ENCODE results near the gene TUBB6.

TUBB6 gene

DNA sequence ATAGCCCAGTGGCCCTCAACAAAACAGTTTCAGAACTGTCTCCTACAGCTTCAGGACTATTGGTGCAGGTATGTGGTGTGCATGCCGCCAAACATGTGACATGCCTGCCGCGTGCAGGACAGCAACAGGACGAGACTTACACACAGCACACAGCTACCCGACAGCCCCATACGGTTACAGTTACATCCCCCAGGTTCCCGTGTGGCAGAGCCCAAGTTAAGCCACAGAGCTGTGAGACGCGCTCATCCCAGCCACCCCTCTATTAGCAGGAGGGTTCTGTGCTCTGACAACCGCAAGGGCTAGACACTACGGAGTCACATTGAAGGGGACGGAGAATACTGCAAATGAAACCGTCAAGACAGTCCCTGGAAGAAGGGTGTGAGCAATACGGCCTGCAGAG lies 16.4 kb upstream of the TUBB6 start:
- no peak for DNase-seq

GRCh38 chr18:12293831-12294230 lies 14.2 kb upstream of the TUBB6 start:
- no peak for DNase-seq

DNA sequence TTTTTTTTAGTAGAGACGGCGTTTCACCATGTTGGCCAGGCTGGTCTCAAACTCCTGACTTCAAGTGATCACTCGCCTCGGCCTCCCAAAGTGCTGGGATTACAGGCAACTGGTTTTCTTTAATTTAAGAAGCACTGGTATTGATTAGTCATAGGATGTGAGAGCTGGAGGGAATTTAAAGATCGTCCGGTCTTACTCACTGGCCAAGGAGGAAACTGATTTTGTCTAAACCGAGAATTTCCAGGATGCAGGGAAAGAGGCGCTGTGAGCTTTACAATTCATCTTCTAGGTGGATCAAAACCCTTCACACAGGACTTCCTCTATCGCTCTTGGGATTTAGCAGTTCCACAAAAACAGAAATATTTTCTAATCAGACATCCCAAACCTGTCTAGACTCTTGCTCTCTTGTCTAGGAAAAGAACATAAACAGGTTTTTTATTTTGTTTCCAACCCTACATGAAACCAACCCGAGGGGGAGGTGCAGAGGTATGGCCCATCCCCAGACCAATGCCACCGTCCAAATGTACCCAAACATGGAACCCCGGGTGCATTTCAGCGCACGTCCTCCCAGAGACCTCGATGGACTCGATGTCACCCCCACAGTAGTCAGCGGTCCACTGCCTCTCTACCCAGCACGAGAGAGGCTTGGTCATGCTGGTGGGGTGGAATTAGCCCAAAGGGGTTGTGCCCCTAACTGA lies 12.5 kb upstream of the TUBB6 start:
- no peak for DNase-seq

- no peak for DNase-seq
Observed at GRCh38 chr18:12296087-12296403, 12.0 kb upstream of the TUBB6 start.

DNA sequence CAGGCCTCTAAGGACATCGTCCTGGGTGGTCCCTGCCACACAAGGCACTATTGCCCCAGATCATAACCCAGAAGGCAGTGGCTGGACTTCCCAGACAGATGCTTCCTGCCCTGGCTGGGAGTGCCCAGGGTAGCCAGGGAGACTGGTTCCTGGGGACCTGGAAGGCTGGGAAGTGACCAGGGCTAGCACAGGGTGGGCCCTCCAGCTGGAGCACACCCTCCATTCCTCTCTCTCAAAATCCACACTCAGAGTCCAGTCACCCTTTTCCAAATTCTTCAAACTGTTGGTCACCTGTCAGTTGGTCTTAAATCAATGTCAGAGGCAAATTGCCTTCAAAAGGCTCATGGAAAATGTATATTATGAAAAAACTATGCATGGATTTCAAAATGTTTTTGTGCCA lies 11.6 kb upstream of the TUBB6 start:
- no peak for DNase-seq

DNA sequence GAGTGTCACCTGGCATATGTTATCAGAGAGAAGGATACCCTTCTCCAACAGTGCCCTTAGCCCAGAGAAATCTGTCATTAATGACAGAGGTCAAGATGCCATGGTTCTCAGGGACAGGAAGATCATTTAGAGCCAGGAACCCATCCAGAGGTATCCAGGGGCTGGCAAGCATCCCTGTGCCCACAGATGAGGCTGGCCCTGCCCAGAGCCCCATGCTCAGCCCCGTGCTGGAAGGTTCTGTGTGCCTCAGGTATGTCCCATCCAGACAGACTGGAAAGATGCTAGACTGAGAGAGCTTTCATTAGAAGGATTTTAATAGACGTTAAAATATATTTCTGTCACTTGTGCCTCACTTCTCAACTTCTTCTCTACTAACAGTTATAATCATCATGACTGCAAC lies 8.2 kb upstream of the TUBB6 start:
- no peak for DNase-seq

DNA sequence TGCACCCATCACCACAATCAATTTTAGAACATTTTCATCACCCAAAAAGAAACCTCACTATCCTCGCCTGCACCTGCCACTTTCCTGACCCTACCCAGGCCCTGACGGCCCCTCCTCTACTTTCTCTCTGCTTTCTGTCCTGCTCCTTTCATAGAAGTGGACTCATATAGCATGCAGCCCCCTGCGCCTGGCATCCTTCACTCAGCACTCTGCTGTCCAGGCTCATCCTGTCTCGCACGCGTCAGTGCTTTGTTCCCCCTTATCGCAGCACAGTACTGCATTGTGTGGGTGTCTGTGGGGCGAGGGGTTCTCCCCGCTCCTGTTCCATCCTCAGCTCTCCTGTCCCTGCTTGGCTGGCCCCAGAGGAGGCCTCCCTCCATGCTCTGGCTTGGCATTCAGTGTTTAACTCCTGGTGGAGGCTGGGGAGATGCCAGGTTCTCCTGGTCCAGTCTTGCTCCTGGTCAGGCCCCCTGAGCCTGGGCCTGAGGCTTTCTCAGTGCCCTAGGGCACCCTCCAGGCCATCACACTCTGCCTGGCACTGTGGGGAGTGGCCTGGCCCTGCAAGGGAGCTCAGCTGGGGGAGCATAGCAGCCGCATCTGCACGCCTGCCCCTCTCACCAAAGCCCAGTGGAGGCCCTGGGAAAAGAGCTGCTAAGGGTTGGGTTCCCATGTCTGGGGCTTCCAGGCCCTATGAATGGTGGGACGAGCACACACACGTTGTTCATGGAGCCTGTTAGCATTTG lies 6.6 kb upstream of the TUBB6 start:
- DNase-seq: no peak

DNA sequence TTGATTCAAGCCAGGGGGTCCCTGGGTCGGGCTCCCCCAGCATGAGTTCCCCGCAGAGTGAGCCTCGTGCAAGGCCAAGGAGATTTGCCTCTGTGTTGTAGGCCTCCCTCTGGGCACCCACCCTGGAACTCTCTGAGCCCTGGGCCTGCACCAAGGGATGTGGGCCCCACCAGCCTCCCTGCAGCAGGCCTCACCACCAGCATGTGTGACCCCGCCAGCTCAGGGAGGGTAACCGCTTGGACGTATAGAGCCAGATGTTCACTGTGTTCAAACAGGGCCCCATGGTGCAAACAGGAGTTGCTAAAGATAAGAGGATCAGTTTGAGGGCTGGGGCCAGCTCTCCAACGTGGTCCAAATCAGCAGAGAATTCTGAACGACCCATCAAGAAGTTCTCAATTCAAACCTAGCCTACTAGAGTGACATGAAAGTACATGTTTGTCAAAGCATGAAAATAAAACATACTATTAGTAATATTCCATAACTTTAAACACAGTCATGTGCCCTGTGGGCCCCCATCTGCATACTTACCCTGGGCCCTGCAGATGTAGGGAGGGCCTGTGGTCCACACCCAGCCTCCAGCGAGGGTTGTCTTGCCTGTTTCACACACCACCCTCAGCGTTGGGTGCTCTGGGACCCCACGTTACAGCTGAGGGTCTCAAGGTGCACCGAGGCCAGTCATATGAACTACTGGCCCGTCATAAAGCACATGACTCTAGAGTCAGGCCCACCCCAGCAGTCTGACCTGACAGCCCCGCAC lies 5.5 kb upstream of the TUBB6 start:
- DNase-seq: no peak

GRCh38 chr18:12304351-12305210 lies 3.5 kb upstream of the TUBB6 start:
- DNase-seq: peak; percentile 90

- no peak for DNase-seq
Observed at GRCh38 chr18:12305211-12305610, 2.8 kb upstream of the TUBB6 start.

- DNase-seq: no peak
Observed at GRCh38 chr18:12305930-12306629, 2.0 kb upstream of the TUBB6 start.

DNA sequence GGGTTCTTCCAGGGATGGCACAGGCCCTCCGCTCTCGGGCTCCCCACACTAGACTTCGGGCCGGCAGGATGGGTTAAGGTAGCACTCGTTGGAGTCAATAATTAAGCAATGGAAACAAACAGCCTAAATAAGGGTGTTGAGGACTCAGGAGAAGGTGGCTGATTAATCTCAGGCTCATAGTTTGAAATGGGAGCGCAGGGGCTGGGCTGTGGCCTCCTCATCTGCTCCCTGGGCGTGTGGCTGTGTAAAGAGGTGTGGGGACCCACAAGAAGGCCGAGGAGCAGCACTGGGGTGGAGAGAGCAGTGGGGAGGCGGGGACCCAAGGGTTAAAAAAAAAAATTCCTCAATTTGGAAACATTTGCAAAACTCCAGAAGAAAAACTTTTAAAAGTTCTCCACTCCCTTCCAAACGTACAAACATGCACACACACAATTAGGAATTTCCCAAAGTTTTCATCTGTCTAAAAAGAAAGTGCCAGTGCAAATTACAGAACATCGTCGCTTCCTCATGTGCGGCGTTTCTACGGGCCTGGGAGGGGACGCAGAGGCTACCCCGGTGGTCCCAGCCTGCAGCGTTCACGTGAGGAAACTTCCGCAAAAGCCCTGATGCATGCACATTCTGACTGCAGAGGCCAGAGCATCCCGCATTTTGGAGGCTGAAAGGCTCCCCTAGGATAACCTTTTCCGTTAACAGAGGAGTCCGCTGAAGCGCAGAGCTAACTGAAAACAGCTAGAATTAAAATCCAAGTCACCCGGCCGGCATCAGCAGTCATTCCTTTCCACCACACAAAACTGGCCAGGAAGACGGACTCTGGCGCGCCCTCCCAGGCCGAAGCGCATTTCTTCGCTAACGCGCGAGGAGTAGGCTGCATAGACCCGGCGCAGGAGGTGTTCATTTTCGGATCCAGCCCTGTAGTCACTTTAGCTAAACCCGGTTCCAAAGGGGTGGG lies 1.0 kb upstream of the TUBB6 start:
- no peak for DNase-seq

DNA sequence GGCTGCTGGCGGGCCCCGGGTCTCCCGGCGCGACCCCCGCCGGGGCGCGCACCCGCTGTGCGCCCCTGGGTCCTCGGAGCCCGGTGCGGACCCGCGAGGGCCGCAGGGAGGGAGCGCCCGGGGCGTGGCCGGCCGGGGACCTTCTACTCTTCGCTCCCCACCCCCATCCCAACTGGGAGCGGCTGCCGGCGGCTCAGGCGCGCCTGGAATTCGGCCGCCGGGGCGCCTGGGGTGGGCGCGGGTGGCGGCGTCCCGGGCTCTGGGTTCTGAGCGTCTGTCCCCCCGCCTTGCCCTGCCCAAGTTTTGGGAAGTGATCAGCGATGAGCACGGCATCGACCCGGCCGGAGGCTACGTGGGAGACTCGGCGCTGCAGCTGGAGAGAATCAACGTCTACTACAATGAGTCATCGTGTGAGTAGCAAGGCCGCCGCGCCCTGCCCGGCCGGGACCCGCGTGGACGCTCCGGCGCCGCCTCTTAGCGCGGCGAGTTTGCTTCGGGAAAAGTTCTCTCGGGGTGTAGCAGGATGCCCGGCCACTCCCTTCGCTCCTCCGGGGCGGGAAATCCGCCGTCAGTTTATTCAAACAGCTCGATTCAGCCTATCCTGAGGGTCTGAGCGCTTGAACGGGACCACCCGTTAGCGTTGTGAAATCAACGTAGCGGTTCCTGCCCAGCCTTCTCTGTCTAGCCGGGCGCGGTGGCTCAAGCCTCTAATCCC lies 502 bp downstream of the TUBB6 start:
- peak; percentile 65 for DNase-seq

DNA sequence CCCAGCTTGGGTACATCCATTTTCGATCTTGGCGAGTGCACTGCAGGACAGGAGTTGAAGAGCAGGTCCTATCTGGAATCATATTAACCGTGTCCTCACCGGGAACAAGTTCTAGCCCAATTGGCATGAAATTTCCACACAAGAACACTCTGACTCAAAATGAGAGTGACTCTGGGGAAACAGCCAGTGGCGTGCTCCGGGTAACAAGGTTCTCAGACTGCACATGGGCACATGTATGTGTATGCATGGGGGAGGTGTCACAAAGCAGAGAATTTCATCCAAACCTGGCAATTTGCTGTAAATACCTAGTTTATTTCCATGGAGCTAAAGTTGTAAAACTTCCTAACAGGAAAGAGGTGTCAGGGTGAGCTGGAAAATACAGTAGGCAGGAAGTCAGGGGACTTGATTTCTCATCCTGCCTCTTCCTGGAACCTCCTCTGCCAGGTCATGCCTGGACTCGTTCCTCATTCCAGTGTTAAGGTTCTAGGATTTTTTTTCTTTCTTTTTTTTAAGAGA lies 1.7 kb downstream of the TUBB6 start:
- DNase-seq: no peak

DNA sequence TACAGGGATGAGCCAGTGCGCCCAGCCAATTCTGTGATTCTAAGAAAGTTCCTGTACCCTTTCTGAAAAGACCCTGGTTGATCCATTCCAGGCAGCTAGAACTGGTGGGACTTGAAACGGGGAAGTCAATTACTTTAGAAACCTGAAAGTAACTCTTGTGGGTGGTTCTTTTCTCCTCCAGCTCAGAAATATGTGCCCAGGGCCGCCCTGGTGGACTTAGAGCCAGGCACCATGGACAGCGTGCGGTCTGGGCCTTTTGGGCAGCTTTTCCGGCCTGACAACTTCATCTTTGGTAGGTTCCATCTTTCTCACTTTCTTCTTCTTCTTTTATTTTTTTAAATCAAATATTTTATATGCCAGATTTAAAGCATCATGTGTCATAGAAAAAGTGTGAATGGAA lies 2.7 kb downstream of the TUBB6 start:
- DNase-seq: no peak

GRCh38 chr18:12312976-12313375 lies 4.9 kb downstream of the TUBB6 start:
- DNase-seq: no peak

- no peak for DNase-seq
Observed at GRCh38 chr18:12313530-12314245, 5.6 kb downstream of the TUBB6 start.

DNA sequence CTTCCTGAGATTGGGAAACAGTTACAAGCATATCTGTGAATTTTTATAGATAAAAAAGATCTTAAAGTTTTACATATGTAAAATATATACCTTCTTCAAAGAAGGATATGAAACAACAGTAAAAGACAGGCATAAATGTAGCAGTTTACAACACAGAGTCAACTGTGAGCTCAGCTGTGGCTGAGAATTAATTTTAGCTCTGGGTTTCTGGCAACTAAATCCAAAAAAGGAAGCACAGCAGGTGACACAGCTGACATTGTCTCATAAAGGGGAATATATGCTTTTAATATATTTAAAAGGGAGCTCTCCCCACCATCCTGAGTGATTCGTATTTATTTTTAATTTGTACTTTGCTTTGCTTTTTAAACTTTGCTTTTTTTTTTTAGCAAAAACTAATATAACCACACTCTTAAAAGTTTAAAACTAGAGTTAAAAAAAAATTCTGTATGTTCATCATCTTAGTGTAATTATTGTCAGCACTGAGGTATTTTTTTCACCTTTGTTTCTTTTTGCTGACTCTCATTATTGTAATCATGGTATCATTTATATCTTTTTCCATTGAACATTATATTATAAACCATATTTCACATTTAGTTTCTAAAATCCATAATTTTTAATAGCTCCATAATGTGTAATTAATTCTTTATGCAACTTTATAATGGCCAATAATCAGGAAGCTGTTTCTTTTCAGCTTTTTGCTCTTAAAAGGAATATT lies 6.7 kb downstream of the TUBB6 start:
- no peak for DNase-seq

- no peak for DNase-seq
Observed at GRCh38 chr18:12315490-12315889, 7.4 kb downstream of the TUBB6 start.
